ENCODE data around the gene EVA1B. TPM values are rescaled to one million over a fixed set of nuclear protein-coding genes. Genes with fewer than 3 reads are reported as not detected.
A peak's percentile ranks its signal among the peaks of the same experiment; 100 is the strongest.

The EVA1B gene
- total RNA-seq, 2 donors from 2014 or later: 67.1 to 78.7 TPM

GRCh38 chr1:36284517-36284916, 38.9 kb downstream of the EVA1B start:
- no peaks in the 10 kb centered on the region for H3K9me3 ChIP-seq

GRCh38 chr1:36284061-36284460, 39.4 kb downstream of the EVA1B start:
- no peak for TF ChIP-seq POLR2AphosphoS5 (IDR thresholded peaks at IDR 0.05)
- no peaks in the 10 kb centered on the region for H3K27me3 ChIP-seq (replicated peaks; ENCODE audit: insufficient read depth)
- H3K4me3 ChIP-seq: no peak overlapping the region
- DNase-seq (ENCODE audit: low spot score): no peak
- WGBS: 5% methylated on average over 1 of the region's 1 CpG
- H3K27ac ChIP-seq: peak overlapping the region; percentile 66 to 72
- intact Hi-C loops (cut with DNase I): loop anchor here (2.0 to 10.0 kb wide), 4 partner anchors 62 to 183 kb away; partner anchors contain the start of gene THRAP3
- H3K9me3 ChIP-seq: no peaks in the 10 kb centered on the region
- peaks cover 7% of the 10 kb centered on the region for H3K4me1 ChIP-seq (replicated peaks)
- peaks cover 5 to 16% of the 10 kb centered on the region in 2 donors for H3K36me3 ChIP-seq

More at GRCh38 chr1:36284517-36284916, 38.9 kb downstream of the EVA1B start:
- intact Hi-C loops (cut with DNase I): loop anchor here (2.0 to 10.0 kb wide), 4 partner anchors 62 to 184 kb away; partner anchors contain the start of gene THRAP3
- no peak for DNase-seq (ENCODE audit: low spot score)
- no peak overlapping the region for H3K4me3 ChIP-seq
- 41% methylated on average over 1 of the region's 1 CpG for WGBS
- peak overlapping the region; percentile 66 to 72 for H3K27ac ChIP-seq
- peaks cover 8 to 16% of the 10 kb centered on the region in 2 donors for H3K36me3 ChIP-seq
- TF ChIP-seq CTCF (IDR thresholded peaks at IDR 0.05): no peak
- H3K27me3 ChIP-seq (replicated peaks; ENCODE audit: insufficient read depth): no peaks in the 10 kb centered on the region
- H3K4me1 ChIP-seq (replicated peaks): peaks cover 7% of the 10 kb centered on the region

GRCh38 chr1:36279789-36280296, 43.6 kb downstream of the EVA1B start:
- intact Hi-C loops (cut with DNase I): loop anchor here (5.0 to 10.0 kb wide), 2 partner anchors 58 to 95 kb away; partner anchors contain the start of gene THRAP3
- H3K27ac ChIP-seq: peak overlapping the region; percentile 51 to 72

GRCh38 chr1:36279110-36279788, 44.2 kb downstream of the EVA1B start:
- H3K9me3 ChIP-seq: no peaks in the 10 kb centered on the region
- H3K27me3 ChIP-seq (replicated peaks; ENCODE audit: insufficient read depth): no peaks in the 10 kb centered on the region
- peak overlapping the region; percentile 51 to 72 for H3K27ac ChIP-seq
- peaks cover 7% of the 10 kb centered on the region for H3K4me1 ChIP-seq (replicated peaks)
- no peak for DNase-seq (ENCODE audit: low spot score)
- intact Hi-C loops (cut with DNase I): no loop called here
- no peaks in the 10 kb centered on the region for H3K36me3 ChIP-seq
- WGBS: 17% methylated on average over 2 of the region's 2 CpGs
- no peak overlapping the region for H3K4me3 ChIP-seq
- TF ChIP-seq POLR2A (IDR thresholded peaks at IDR 0.05) (no peak), POLR2AphosphoS5 (IDR thresholded peaks at IDR 0.05) (no peak), CTCF (IDR thresholded peaks at IDR 0.05) (no peak)

More at GRCh38 chr1:36279789-36280296, 43.6 kb downstream of the EVA1B start:
- TF ChIP-seq POLR2A (IDR thresholded peaks at IDR 0.05) (no peak), POLR2AphosphoS5 (IDR thresholded peaks at IDR 0.05) (no peak), CTCF (IDR thresholded peaks at IDR 0.05) (no peak)
- Histone ChIP-seq H3K27me3 (replicated peaks; ENCODE audit: insufficient read depth) (no peaks in the 10 kb centered on the region), H3K9me3 (no peaks in the 10 kb centered on the region), H3K4me1 (replicated peaks) (peaks cover 7% of the 10 kb centered on the region), H3K4me3 (no peak overlapping the region), H3K36me3 (no peaks in the 10 kb centered on the region)
- 74% methylated on average over 7 of the region's 7 CpGs for WGBS
- no peak for DNase-seq (ENCODE audit: low spot score)

GRCh38 chr1:36276688-36277087, 46.8 kb downstream of the EVA1B start:
- intact Hi-C loops (cut with DNase I): no loop called here

More at GRCh38 chr1:36276688-36277087, 46.8 kb downstream of the EVA1B start:
- WGBS: 95% methylated on average over 6 of the region's 6 CpGs
- DNase-seq (ENCODE audit: low spot score): no peak
- Histone ChIP-seq H3K36me3 (no peaks in the 10 kb centered on the region), H3K27me3 (replicated peaks; ENCODE audit: insufficient read depth) (no peaks in the 10 kb centered on the region), H3K4me3 (no peak overlapping the region), H3K9me3 (no peaks in the 10 kb centered on the region), H3K27ac (peak overlapping the region in 1 of 2 donors; percentile 24), H3K4me1 (replicated peaks) (peaks cover 12% of the 10 kb centered on the region)
- TF ChIP-seq POLR2A (IDR thresholded peaks at IDR 0.05): no peak
- no peak for TF ChIP-seq POLR2AphosphoS5 (IDR thresholded peaks at IDR 0.05)
- no peak for TF ChIP-seq CTCF (IDR thresholded peaks at IDR 0.05)
